Osteocyte (in vitro differentiated cells): ENCODE data around the gene UIMC1. TPM values are rescaled to one million over a fixed set of nuclear protein-coding genes. Genes with fewer than 3 reads are reported as not detected.

Experiments
- DNase-seq: peaks from one replicate; pipeline ENCODE4 v3.0.0; 2021; ENCODE audit warnings: mixed read lengths; ENCODE audit not compliant: unreplicated experiment; ENCODE audit errors: extremely low spot score
- H3K27ac Mint-ChIP-seq: one replicate; pipeline ENCODE4 v1.8.0; 2021; ENCODE audit warnings: mild to moderate bottlenecking, mixed read lengths; ENCODE audit not compliant: unreplicated experiment
- H3K27me3 Mint-ChIP-seq: one replicate; pipeline ENCODE4 v1.8.0; 2021; ENCODE audit warnings: mixed read lengths; ENCODE audit not compliant: unreplicated experiment
- H3K36me3 Mint-ChIP-seq: one replicate; pipeline ENCODE4 v1.8.0; 2021; ENCODE audit warnings: mixed read lengths; ENCODE audit not compliant: unreplicated experiment
- H3K4me1 Mint-ChIP-seq: one replicate; pipeline ENCODE4 v1.8.0; 2021; ENCODE audit warnings: mixed read lengths; ENCODE audit not compliant: unreplicated experiment
- H3K4me3 Mint-ChIP-seq: one replicate; pipeline ENCODE4 v1.8.0; 2021; ENCODE audit warnings: mild to moderate bottlenecking, moderate library complexity, mixed read lengths; ENCODE audit not compliant: unreplicated experiment
- H3K9me3 Mint-ChIP-seq: one replicate; pipeline ENCODE4 v1.8.0; 2021; ENCODE audit warnings: mixed read lengths; ENCODE audit not compliant: unreplicated experiment
- CTCF ChIP-seq: fragments of 200-600 bp; sonication (generic); IDR thresholded peaks from 2 replicates; pipeline ENCODE4 v1.5.0; 2021; ENCODE audit warnings: antibody characterized with exemption, mild to moderate bottlenecking, moderate library complexity
- total RNA-seq: library from RNA; stranded (reverse); gene quantifications from 2 replicates; pipeline ENCODE4 v1.2.1, GENCODE V29; 2021

Gene UIMC1
- total RNA-seq, 1 donor from 2014 or later: 32.9 TPM

- DNase-seq: no peak
- Mint-ChIP-seq H3K4me1 (no peaks in the 10 kb centered on the region), H3K9me3 (no peaks in the 10 kb centered on the region), H3K27ac (no peak overlapping the region), H3K27me3 (peaks cover 26% of the 10 kb centered on the region), H3K36me3 (no peaks in the 10 kb centered on the region), H3K4me3 (no peak overlapping the region)
- no peak for TF ChIP-seq CTCF
These were observed 117.0 kb downstream of the UIMC1 start for GRCh38 chr5:176889321-176890280.

- Mint-ChIP-seq H3K27ac (no peak overlapping the region), H3K4me3 (no peak overlapping the region), H3K36me3 (no peaks in the 10 kb centered on the region), H3K4me1 (no peaks in the 10 kb centered on the region), H3K9me3 (no peaks in the 10 kb centered on the region), H3K27me3 (peaks cover 21% of the 10 kb centered on the region)
- TF ChIP-seq CTCF: no peak
- DNase-seq: no peak
These were observed 117.8 kb downstream of the UIMC1 start for GRCh38 chr5:176888865-176889165.

GRCh38 chr5:176888016-176888864 lies 118.3 kb downstream of the UIMC1 start:
- H3K4me3 Mint-ChIP-seq: no peak overlapping the region
- no peaks in the 10 kb centered on the region for H3K9me3 Mint-ChIP-seq
- no peak for TF ChIP-seq CTCF
- no peaks in the 10 kb centered on the region for H3K36me3 Mint-ChIP-seq
- H3K4me1 Mint-ChIP-seq: no peaks in the 10 kb centered on the region
- DNase-seq: no peak
- peaks cover 17% of the 10 kb centered on the region for H3K27me3 Mint-ChIP-seq
- no peak overlapping the region for H3K27ac Mint-ChIP-seq

GRCh38 chr5:176887252-176887849 lies 119.2 kb downstream of the UIMC1 start:
- Mint-ChIP-seq H3K27me3 (peaks cover 17% of the 10 kb centered on the region), H3K27ac (no peak overlapping the region), H3K4me1 (no peaks in the 10 kb centered on the region), H3K36me3 (no peaks in the 10 kb centered on the region), H3K9me3 (no peaks in the 10 kb centered on the region), H3K4me3 (no peak overlapping the region)
- no peak for TF ChIP-seq CTCF
- no peak for DNase-seq
